BE2C (cell line): ENCODE data around the gene KCNQ2.

Source experiments
- DNase-seq: peaks from one replicate; pipeline ENCODE4 v3.0.0-alpha.2; 2020
- H3K27me3 ChIP-seq: fragments of 250-450 bp; sonication (Bioruptor Pico); 2 replicates; pipeline ENCODE4 v1.5.1; 2020; ENCODE audit warnings: mild to moderate bottlenecking
- H3K36me3 ChIP-seq: fragments of 250-450 bp; sonication (Bioruptor Pico); 2 replicates; pipeline ENCODE4 v1.5.1; 2020; ENCODE audit warnings: mild to moderate bottlenecking
- H3K4me1 ChIP-seq: fragments of 250-450 bp; sonication (Bioruptor Pico); 2 replicates; pipeline ENCODE4 v1.5.1; 2020
- H3K4me3 ChIP-seq: 2 replicates; pipeline ENCODE4 v1.5.1; 2011; ENCODE audit warnings: low read depth, low read length
- H3K9me3 ChIP-seq: fragments of 250-450 bp; sonication (Bioruptor Pico); 2 replicates; pipeline ENCODE4 v1.5.1; 2020
- CTCF ChIP-seq: IDR thresholded peaks from 2 replicates; pipeline ENCODE4 v1.5.1; 2012; ENCODE audit warnings: mild to moderate bottlenecking, low read depth, low read length

The KCNQ2 gene

GRCh38 chr20:63475209-63475608 lies 2.8 kb upstream of the KCNQ2 start:
- Histone ChIP-seq H3K4me3 (no peak overlapping the region), H3K9me3 (no peaks in the 10 kb centered on the region), H3K36me3 (no peaks in the 10 kb centered on the region), H3K4me1 (peaks cover 6% of the 10 kb centered on the region), H3K27me3 (peaks cover 32% of the 10 kb centered on the region)
- DNase-seq: no peak
- TF ChIP-seq CTCF: no peak

- H3K4me1 ChIP-seq: peaks cover 6% of the 10 kb centered on the region
- DNase-seq: no peak
- no peak overlapping the region for H3K4me3 ChIP-seq
- H3K36me3 ChIP-seq: no peaks in the 10 kb centered on the region
- TF ChIP-seq CTCF: no peak
- H3K9me3 ChIP-seq: no peaks in the 10 kb centered on the region
- H3K27me3 ChIP-seq: peaks cover 33% of the 10 kb centered on the region
Observed at GRCh38 chr20:63473555-63474449, 1.3 kb upstream of the KCNQ2 start.

- no peaks in the 10 kb centered on the region for H3K9me3 ChIP-seq
- TF ChIP-seq CTCF: no peak
- H3K4me3 ChIP-seq: no peak overlapping the region
- H3K36me3 ChIP-seq: no peaks in the 10 kb centered on the region
- peaks cover 6% of the 10 kb centered on the region for H3K4me1 ChIP-seq
- H3K27me3 ChIP-seq: peaks cover 33% of the 10 kb centered on the region
- DNase-seq: no peak
Observed at GRCh38 chr20:63472862-63473390, 471 bp upstream of the KCNQ2 start.

GRCh38 chr20:63471717-63471980 lies 806 bp downstream of the KCNQ2 start:
- H3K4me3 ChIP-seq: peak overlapping the region; percentile 65
- no peak for DNase-seq
- no peaks in the 10 kb centered on the region for H3K36me3 ChIP-seq
- TF ChIP-seq CTCF: no peak
- H3K9me3 ChIP-seq: no peaks in the 10 kb centered on the region
- H3K4me1 ChIP-seq: peaks cover 6% of the 10 kb centered on the region
- peaks cover 33% of the 10 kb centered on the region for H3K27me3 ChIP-seq

- DNase-seq: no peak
- Histone ChIP-seq H3K4me3 (peak overlapping the region; percentile 65), H3K9me3 (no peaks in the 10 kb centered on the region), H3K36me3 (no peaks in the 10 kb centered on the region), H3K4me1 (peaks cover 6% of the 10 kb centered on the region), H3K27me3 (peaks cover 33% of the 10 kb centered on the region)
- no peak for TF ChIP-seq CTCF
Observed at GRCh38 chr20:63471002-63471716, 1.3 kb downstream of the KCNQ2 start.

- Histone ChIP-seq H3K4me1 (peaks cover 6% of the 10 kb centered on the region), H3K36me3 (no peaks in the 10 kb centered on the region), H3K4me3 (peak overlapping the region; percentile 65; the same call in 1 of the 2 replicates), H3K9me3 (no peaks in the 10 kb centered on the region), H3K27me3 (peaks cover 32% of the 10 kb centered on the region)
- DNase-seq: no peak
- no peak for TF ChIP-seq CTCF
Observed at GRCh38 chr20:63470410-63470809, 2.0 kb downstream of the KCNQ2 start.
